Measurements from ENCODE around the gene NOC2L.

- TF ChIP-seq CTCF (IDR thresholded peaks at IDR 0.05) = no peak
- no peak for TF ChIP-seq MYC (IDR thresholded peaks at IDR 0.05; ENCODE audit: borderline replicate concordance, low read length)
- no peak for TF ChIP-seq ZC3H11A (IDR thresholded peaks at IDR 0.05)
- no peak for TF ChIP-seq NR3C1 (IDR thresholded peaks at IDR 0.05)
- TF ChIP-seq POLR2A (IDR thresholded peaks at IDR 0.05; ENCODE audit: low read length) = no peak
- TF ChIP-seq MAX (IDR thresholded peaks at IDR 0.05) = no peak
- TF ChIP-seq, protein P1, sequence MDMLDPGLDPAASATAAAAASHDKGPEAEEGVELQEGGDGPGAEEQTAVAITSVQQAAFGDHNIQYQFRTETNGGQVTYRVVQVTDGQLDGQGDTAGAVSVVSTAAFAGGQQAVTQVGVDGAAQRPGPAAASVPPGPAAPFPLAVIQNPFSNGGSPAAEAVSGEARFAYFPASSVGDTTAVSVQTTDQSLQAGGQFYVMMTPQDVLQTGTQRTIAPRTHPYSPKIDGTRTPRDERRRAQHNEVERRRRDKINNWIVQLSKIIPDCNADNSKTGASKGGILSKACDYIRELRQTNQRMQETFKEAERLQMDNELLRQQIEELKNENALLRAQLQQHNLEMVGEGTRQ (IDR thresholded peaks at IDR 0.05) = no peak
- no peak for TF ChIP-seq KDM1A (IDR thresholded peaks at IDR 0.05; ENCODE audit: low read depth)
- no peak for TF ChIP-seq ESRRA (IDR thresholded peaks at IDR 0.05; ENCODE audit: borderline replicate concordance, low read length)
- TF ChIP-seq RARB (CRISPR knock-in tag; IDR thresholded peaks at IDR 0.05) = no peak
- no peak for TF ChIP-seq FOSL2 (IDR thresholded peaks at IDR 0.05)
- no peak for TF ChIP-seq FOSL2 (CRISPR knock-in tag; IDR thresholded peaks at IDR 0.05)
- no peak for TF ChIP-seq CHD2 (IDR thresholded peaks at IDR 0.05; ENCODE audit: low read length, partially characterized antibody)
These were observed 6.5 kb downstream of the NOC2L start for GRCh38 chr1:952603-953002.

Measured in A549 (cell line).